Smooth muscle cell (in vitro differentiated cells): Measurements from ENCODE around the gene MYZAP. TPM values are rescaled to one million over a fixed set of nuclear protein-coding genes. Genes with fewer than 3 reads are reported as not detected.

Source experiments
- DNase-seq: peaks from one replicate; lab custom pipeline; 2025; ENCODE audit not compliant: unreplicated experiment; lab: John Stamatoyannopoulos, UW
- H2AFZ ChIP-seq: fragments of 200-600 bp; sonication (generic); 2 replicates; pipeline ENCODE4 v1.6.0; 2016; ENCODE audit warnings: antibody characterized with exemption, low read depth, mild to moderate bottlenecking
- H3F3A ChIP-seq: fragments of 200-600 bp; sonication (generic); 2 replicates; pipeline ENCODE4 v1.6.0; 2017; ENCODE audit warnings: antibody characterized with exemption, low read depth
- H3K27ac ChIP-seq: fragments of 200-600 bp; sonication (generic); 2 replicates; pipeline ENCODE4 v1.5.1; 2016; ENCODE audit warnings: low read depth, mild to moderate bottlenecking
- H3K27me3 ChIP-seq: fragments of 200-600 bp; sonication (generic); 2 replicates; pipeline ENCODE4 v1.6.1; 2016; ENCODE audit warnings: low read depth, mild to moderate bottlenecking
- H3K36me3 ChIP-seq: fragments of 200-600 bp; sonication (generic); 2 replicates; pipeline ENCODE4 v1.5.1; 2016; ENCODE audit warnings: low read depth
- H3K4me1 ChIP-seq: fragments of 200-600 bp; sonication (generic); 2 replicates; pipeline ENCODE4 v1.5.1; 2016; ENCODE audit warnings: low read depth
- H3K4me2 ChIP-seq: fragments of 200-600 bp; sonication (generic); 2 replicates; pipeline ENCODE4 v1.6.0; 2016; ENCODE audit warnings: mild to moderate bottlenecking
- H3K4me3 ChIP-seq: fragments of 200-600 bp; sonication (generic); 2 replicates; pipeline ENCODE4 v1.5.1; 2016; ENCODE audit warnings: mild to moderate bottlenecking
- H3K79me2 ChIP-seq: fragments of 200-600 bp; sonication (generic); 2 replicates; pipeline ENCODE4 v1.6.0; 2016; ENCODE audit warnings: low read depth, mild to moderate bottlenecking
- H3K9ac ChIP-seq: fragments of 200-600 bp; sonication (generic); 2 replicates; pipeline ENCODE4 v1.6.0; 2016; ENCODE audit warnings: low read depth
- H3K9me3 ChIP-seq: fragments of 200-600 bp; sonication (generic); replicated peaks from 2 replicates; pipeline ENCODE4 v1.5.1; 2016; ENCODE audit warnings: low read depth
- H4K20me1 ChIP-seq: fragments of 200-600 bp; sonication (generic); 2 replicates; pipeline ENCODE4 v1.6.0; 2016; ENCODE audit warnings: low read depth
- CTCF ChIP-seq: fragments of 200-600 bp; sonication (generic); IDR thresholded peaks from 2 replicates; pipeline ENCODE4 v1.5.1; 2017; ENCODE audit warnings: borderline replicate concordance, mild to moderate bottlenecking, antibody characterized with exemption; ENCODE audit not compliant: insufficient read depth, poor library complexity, severe bottlenecking
- WGBS: methylation state at CpG from one replicate; pipeline ENCODE4 v1.1.7; 2016; ENCODE audit warnings: low lambda C conversion rate; 5-methylcytosine and 5-hydroxymethylcytosine counted together
- polyA plus RNA-seq: library from polyadenylated mRNA; unstranded; fragments of >200 nt; fragmentation: Nextera tagmentation; extraction: Ambion mirVana; gene quantifications from 2 replicates; pipeline ENCODE4 v1.2.1, GENCODE V29; 2016
- total RNA-seq: library from RNA; depleted of rRNA; stranded (reverse); fragments of >200 nt; gene quantifications from 2 replicates; pipeline ENCODE4 v1.2.3, GENCODE V29; 2014

The MYZAP gene
- total and polyA plus RNA-seq, 2 experiments from 2014 or later = 0.09 to 0.65 TPM

GRCh38 chr15:57635300-57635909, 43.7 kb downstream of the MYZAP start:
- no peaks in the 10 kb centered on the region for H3K4me1 ChIP-seq
- H3K79me2 ChIP-seq = no peaks in the 10 kb centered on the region
- H3F3A ChIP-seq = no peaks in the 10 kb centered on the region
- no peak overlapping the region for H3K27ac ChIP-seq
- DNase-seq = no peak
- 90% methylated on average over 7 of the region's 7 CpGs for WGBS
- H3K27me3 ChIP-seq = no peaks in the 10 kb centered on the region
- no peaks in the 10 kb centered on the region for H3K36me3 ChIP-seq
- H3K9ac ChIP-seq = no peak overlapping the region
- no peak for TF ChIP-seq CTCF
- H3K9me3 ChIP-seq = no peaks in the 10 kb centered on the region
- no peak overlapping the region for H2AFZ ChIP-seq
- H3K4me2 ChIP-seq = no peak overlapping the region
- no peak overlapping the region for H3K4me3 ChIP-seq
- no peaks in the 10 kb centered on the region for H4K20me1 ChIP-seq

- no peak overlapping the region for H3K4me2 ChIP-seq
- no peaks in the 10 kb centered on the region for H3F3A ChIP-seq
- no peak for TF ChIP-seq CTCF
- H3K79me2 ChIP-seq = no peaks in the 10 kb centered on the region
- WGBS = 98% methylated on average over 2 of the region's 2 CpGs
- no peaks in the 10 kb centered on the region for H3K4me1 ChIP-seq
- H2AFZ ChIP-seq = no peak overlapping the region
- H3K4me3 ChIP-seq = no peak overlapping the region
- no peaks in the 10 kb centered on the region for H3K9me3 ChIP-seq
- H3K36me3 ChIP-seq = no peaks in the 10 kb centered on the region
- no peak overlapping the region for H3K9ac ChIP-seq
- no peaks in the 10 kb centered on the region for H4K20me1 ChIP-seq
- H3K27ac ChIP-seq = no peak overlapping the region
- no peaks in the 10 kb centered on the region for H3K27me3 ChIP-seq
- no peak for DNase-seq
Observed at GRCh38 chr15:57637846-57638245, 46.1 kb downstream of the MYZAP start.

- Histone ChIP-seq H3K27me3 (no peaks in the 10 kb centered on the region), H3K9me3 (no peaks in the 10 kb centered on the region), H4K20me1 (no peaks in the 10 kb centered on the region), H3K79me2 (no peaks in the 10 kb centered on the region), H3K36me3 (no peaks in the 10 kb centered on the region), H3K4me2 (no peak overlapping the region), H3K27ac (no peak overlapping the region), H2AFZ (no peak overlapping the region), H3K4me1 (no peaks in the 10 kb centered on the region), H3K9ac (no peak overlapping the region), H3K4me3 (no peak overlapping the region), H3F3A (no peaks in the 10 kb centered on the region)
- 91% methylated on average over 6 of the region's 6 CpGs for WGBS
- DNase-seq = no peak
- TF ChIP-seq CTCF = no peak
Observed at GRCh38 chr15:57639306-57639705, 47.6 kb downstream of the MYZAP start.
